Astrocyte of the cerebellum (primary cell): ENCODE data around the gene RAI14.
"Not testable (repeated sequence)": the region's sequence is repeated elsewhere in the genome, so short reads cannot be mapped to it uniquely, and the experiment has no call there.

ENCODE experiments used
- DNase-seq: peaks from one replicate; pipeline ENCODE4 v3.0.0-alpha.2; 2011; ENCODE audit warnings: low read depth
- H3K4me3 ChIP-seq: 2 replicates; pipeline ENCODE4 v1.5.1; 2011; ENCODE audit warnings: mild to moderate bottlenecking, low read depth, low read length, moderate library complexity
- CTCF ChIP-seq: IDR thresholded peaks from 2 replicates; pipeline ENCODE4 v1.5.1; 2012; ENCODE audit warnings: low read length, low read depth, moderate library complexity, mild to moderate bottlenecking; ENCODE audit errors: missing control alignments
- in situ Hi-C: cut with HindIII; loops from 2 replicates; pipeline ENCODE4 v1.10.0; 2017; ENCODE audit warnings: low sequenced_read_pairs

The RAI14 gene

GRCh38 chr5:34699155-34700077, 43.3 kb downstream of the RAI14 start:
- TF ChIP-seq CTCF: no peak
- H3K4me3 ChIP-seq: no peak overlapping the region
- in situ Hi-C loops: no loop called here
- DNase-seq: no peak

- H3K4me3 ChIP-seq: no peak overlapping the region
- in situ Hi-C loops: no loop called here
- DNase-seq: no peak
- TF ChIP-seq CTCF: no peak
Observed at GRCh38 chr5:34700078-34700452, 43.9 kb downstream of the RAI14 start.

- in situ Hi-C loops, DNase-seq, H3K4me3 ChIP-seq: not testable (repeated sequence)
Observed at GRCh38 chr5:34701442-34701841, 45.3 kb downstream of the RAI14 start.

GRCh38 chr5:34703767-34704713, 47.9 kb downstream of the RAI14 start:
- in situ Hi-C loops: no loop called here
- H3K4me3 ChIP-seq: no peak overlapping the region
- no peak for TF ChIP-seq CTCF
- no peak for DNase-seq

GRCh38 chr5:34706084-34706483, 50.0 kb downstream of the RAI14 start:
- in situ Hi-C loops: no loop called here
- no peak overlapping the region for H3K4me3 ChIP-seq
- no peak for DNase-seq
- no peak for TF ChIP-seq CTCF

GRCh38 chr5:34707451-34708107, 51.5 kb downstream of the RAI14 start:
- peak; percentile 50 for DNase-seq
- TF ChIP-seq CTCF: no peak

More at GRCh38 chr5:34707451-34708107, 51.5 kb downstream of the RAI14 start:
- no peak overlapping the region for H3K4me3 ChIP-seq
- in situ Hi-C loops: no loop called here
